Measurements from ENCODE around the gene GPT2. TPM values are rescaled to one million over a fixed set of nuclear protein-coding genes. Genes with fewer than 3 reads are reported as not detected.

The GPT2 gene, protein sequence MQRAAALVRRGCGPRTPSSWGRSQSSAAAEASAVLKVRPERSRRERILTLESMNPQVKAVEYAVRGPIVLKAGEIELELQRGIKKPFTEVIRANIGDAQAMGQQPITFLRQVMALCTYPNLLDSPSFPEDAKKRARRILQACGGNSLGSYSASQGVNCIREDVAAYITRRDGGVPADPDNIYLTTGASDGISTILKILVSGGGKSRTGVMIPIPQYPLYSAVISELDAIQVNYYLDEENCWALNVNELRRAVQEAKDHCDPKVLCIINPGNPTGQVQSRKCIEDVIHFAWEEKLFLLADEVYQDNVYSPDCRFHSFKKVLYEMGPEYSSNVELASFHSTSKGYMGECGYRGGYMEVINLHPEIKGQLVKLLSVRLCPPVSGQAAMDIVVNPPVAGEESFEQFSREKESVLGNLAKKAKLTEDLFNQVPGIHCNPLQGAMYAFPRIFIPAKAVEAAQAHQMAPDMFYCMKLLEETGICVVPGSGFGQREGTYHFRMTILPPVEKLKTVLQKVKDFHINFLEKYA
- total RNA-seq: 37.9 TPM in 2 replicates

DNA sequence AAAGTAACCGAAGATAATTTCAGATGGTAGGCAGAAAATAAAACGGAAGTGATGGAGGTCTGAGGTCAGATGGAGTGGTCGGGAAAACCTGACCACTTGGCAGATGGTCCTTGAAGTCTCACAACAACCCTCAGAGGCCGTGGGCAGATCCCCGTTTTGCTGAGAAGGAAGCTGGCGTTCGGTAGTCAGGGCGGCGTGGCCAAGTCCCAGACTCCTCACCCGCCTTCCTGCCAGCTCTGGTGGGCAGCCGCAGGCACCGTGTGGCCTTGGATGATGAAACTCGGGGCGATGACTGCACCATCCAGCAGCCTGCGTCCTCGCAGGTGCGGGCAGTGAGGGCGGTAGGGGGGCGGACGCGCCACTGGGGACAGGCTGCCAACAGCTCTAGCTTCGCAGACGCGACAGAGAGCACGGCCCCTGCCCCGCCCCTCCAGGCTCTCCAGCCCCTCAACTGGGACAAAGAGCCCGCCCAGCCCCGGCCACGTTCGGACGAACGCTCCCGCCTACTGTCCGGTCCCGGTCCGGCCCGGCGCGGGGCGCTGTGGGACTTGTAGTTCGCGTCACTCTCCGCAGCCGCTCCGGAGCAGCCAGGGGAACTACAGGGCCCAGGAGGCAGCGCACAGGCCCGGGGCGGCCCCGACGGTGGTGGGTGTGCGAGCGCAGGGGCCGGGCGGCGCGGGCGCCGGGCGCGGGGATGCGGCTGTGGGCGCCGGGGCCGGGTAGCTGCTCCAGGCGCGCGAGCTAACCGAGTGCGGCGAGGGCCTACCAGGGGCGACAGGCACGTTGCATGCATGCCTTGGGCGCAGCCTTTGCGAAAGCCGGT lies at the start of gene GPT2:
TSS of gene GPT2 (plus strand) at position 673 of the 823 bp plus-strand sequence. CDS start 354 bp downstream, outside the sequence.
- TF ChIP-seq, protein P1, sequence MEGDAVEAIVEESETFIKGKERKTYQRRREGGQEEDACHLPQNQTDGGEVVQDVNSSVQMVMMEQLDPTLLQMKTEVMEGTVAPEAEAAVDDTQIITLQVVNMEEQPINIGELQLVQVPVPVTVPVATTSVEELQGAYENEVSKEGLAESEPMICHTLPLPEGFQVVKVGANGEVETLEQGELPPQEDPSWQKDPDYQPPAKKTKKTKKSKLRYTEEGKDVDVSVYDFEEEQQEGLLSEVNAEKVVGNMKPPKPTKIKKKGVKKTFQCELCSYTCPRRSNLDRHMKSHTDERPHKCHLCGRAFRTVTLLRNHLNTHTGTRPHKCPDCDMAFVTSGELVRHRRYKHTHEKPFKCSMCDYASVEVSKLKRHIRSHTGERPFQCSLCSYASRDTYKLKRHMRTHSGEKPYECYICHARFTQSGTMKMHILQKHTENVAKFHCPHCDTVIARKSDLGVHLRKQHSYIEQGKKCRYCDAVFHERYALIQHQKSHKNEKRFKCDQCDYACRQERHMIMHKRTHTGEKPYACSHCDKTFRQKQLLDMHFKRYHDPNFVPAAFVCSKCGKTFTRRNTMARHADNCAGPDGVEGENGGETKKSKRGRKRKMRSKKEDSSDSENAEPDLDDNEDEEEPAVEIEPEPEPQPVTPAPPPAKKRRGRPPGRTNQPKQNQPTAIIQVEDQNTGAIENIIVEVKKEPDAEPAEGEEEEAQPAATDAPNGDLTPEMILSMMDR (conservative IDR thresholded peaks at IDR 0.05; ENCODE audit: low read depth, low read length): no peak
- DNase-seq (ENCODE audit: low read depth): no peak
- peak within 1 kb of the TSS; percentile 83 for H3K4me3 ChIP-seq (ENCODE audit: low read depth, low read length)

DNA sequence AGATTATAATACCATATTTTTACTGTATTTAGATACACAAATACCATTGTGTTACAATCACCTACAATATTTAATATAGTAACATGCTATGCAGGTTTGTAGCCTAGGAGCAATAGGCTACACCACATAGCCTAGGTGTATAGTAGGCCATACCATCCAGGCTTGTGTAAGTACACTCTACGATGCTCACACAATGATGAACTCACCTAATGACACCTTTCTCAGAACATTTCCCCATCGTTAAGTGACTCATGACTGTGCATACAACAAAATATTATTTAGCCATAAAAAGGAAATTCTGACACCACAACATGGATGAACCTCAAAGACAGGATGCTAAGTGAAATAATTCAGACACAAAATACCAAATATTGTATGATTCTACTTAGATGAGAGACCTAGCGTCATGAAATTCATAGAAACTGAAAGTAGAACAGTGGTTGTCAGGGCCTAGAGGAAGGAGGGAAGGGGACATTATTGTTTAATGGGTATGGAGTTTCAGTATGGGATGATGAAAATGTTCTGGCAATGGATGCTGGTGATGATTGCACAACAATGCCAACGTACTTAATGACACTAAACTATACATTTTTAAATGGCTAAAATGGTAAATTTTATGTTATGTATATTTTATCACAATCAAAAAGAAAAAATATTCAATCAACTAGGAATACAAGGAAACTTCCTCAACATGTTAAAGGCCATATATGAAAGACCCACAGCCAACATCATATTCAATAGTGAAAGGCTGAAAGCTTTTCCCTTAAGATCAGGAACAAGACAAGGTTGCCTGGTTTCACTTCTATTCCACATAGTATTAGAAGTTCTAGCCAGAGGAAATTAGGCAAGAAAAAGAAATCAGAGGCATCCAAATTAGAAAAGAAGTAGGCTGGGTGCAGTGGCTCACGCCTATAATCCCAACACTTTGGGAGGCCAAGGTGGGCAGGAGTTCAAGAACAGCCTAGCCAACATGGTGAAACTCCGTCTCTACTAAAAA lies 47.3 kb upstream of the GPT2 start:
- H3K4me3 ChIP-seq (ENCODE audit: low read depth, low read length): no peak overlapping the region
- TF ChIP-seq, protein P1 (conservative IDR thresholded peaks at IDR 0.05; ENCODE audit: low read depth, low read length): no peak
- no peak for DNase-seq (ENCODE audit: low read depth)

DNA sequence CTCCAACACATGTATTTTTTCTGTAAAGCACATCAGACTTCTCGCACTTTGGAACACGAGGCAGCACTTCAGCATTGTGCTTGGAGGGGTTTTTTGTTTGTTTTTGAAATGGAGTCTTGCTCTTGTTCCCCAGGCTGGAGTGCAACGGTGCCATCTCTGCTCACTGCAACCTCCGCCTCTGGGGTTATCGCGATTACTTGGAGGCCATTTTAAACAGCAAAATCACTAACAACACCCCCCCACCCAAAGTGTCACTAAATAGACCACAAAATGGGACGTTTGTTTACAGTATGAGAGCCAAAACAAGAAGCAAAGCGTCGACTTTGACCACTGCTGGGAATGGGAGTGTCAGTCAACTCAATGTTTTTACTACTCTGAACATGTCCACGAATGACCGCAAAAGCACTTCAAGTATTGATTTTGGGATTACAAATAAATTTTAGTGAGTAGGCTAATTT lies 44.1 kb upstream of the GPT2 start:
- DNase-seq (ENCODE audit: low read depth): no peak
- no peak overlapping the region for H3K4me3 ChIP-seq (ENCODE audit: low read depth, low read length)
- TF ChIP-seq, protein P1 (conservative IDR thresholded peaks at IDR 0.05; ENCODE audit: low read depth, low read length): no peak

DNA sequence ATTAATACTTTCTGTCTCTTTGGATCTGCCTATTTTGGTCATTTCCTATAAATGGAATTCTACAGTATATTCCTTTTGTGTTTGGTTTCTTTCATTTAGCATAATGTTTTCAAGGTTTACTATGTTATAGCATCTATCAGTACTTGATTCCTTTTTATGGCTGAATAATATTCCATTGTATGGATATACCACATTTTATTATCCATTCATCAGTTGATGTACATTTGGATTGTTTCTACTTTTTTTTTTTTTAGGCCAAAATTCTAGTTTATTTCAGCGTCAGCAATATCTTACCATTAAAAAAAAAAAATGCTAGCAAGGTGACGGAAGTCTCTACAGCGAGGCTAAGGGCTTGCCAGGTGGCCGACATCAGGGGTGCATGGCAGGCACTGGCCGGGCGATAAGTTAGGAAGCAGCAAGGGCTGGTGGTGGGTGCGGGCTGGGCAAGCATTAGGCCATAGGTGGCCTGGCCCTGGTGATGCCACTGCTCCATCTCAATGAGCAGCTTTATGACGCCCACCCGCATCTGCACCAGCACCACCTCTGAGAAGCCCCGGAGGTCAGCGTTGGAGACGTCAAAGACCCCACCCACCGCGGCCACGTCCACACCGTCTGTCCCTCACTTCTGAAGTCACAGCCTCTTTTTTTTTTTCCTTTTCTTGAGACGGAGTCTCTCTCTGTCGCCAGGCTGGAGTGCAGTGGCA lies 41.8 kb upstream of the GPT2 start:
- no peak overlapping the region for H3K4me3 ChIP-seq (ENCODE audit: low read depth, low read length)
- DNase-seq (ENCODE audit: low read depth): no peak
- TF ChIP-seq, protein P1 (conservative IDR thresholded peaks at IDR 0.05; ENCODE audit: low read depth, low read length): no peak

DNA sequence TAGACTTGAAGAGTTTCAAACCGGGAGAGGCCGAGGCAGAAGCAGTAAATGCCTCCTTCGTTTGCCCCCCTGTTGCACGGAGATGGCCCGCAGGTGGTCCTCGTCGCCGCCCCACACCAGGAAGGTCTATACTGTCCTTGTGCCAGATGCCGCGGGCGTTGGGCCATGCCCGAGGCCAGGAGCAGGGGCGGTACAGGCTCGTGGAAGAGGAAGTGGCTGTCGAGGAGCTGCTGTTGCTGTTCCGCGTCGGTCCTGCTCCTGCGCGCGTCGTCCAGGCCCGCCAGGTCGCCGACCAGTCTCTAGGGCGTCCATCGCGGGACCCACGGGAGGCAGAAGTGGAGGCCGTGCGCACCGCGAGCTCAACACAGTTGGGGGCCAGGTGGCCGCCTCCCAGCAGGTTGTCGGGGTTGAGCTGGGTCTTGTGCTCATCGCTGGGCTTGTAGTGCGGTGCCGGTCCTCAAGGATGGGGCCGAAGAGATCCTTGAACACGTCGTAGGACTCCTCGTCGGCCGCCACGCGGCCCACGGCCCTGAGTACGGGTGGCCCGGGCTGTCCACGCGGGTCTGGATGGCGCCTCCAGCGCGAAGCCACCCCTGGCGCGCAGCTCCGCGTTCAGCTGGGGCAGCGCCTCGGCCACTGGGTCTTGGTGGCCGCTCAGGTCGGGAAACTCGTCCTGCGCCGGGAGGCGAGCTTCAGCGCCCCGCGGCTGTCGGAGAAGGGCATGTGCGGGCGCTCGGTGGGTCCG lies 40.1 kb upstream of the GPT2 start:
- DNase-seq (ENCODE audit: low read depth): no peak
- peak overlapping the region; percentile 1 for H3K4me3 ChIP-seq (ENCODE audit: low read depth, low read length)
- TF ChIP-seq, protein P1 (conservative IDR thresholded peaks at IDR 0.05; ENCODE audit: low read depth, low read length): no peak
